Measurements from ENCODE around the gene TMEM86B.
"Not testable (repeated sequence)": the region's sequence is repeated elsewhere in the genome, so short reads cannot be mapped to it uniquely, and the experiment has no call there.

Gene TMEM86B

GRCh38 chr19:55241935-55242464, 13.4 kb upstream of the TMEM86B start:
- DNase-seq (ENCODE audit: low read depth): no peak

- DNase-seq (ENCODE audit: low read depth): no peak
These were observed 12.8 kb upstream of the TMEM86B start for GRCh38 chr19:55241143-55241934.

GRCh38 chr19:55240713-55241020, 12.1 kb upstream of the TMEM86B start:
- no peak for DNase-seq (ENCODE audit: low read depth)

GRCh38 chr19:55239004-55239403, 10.4 kb upstream of the TMEM86B start:
- DNase-seq (ENCODE audit: low read depth): no peak

- DNase-seq (ENCODE audit: low read depth): no peak
These were observed 9.5 kb upstream of the TMEM86B start for GRCh38 chr19:55238030-55238429.

- DNase-seq (ENCODE audit: low read depth): no peak
These were observed 4.4 kb upstream of the TMEM86B start for GRCh38 chr19:55232986-55233385.

GRCh38 chr19:55232286-55232602, 3.7 kb upstream of the TMEM86B start:
- DNase-seq (ENCODE audit: low read depth): no peak

GRCh38 chr19:55231391-55232285, 3.1 kb upstream of the TMEM86B start:
- DNase-seq (ENCODE audit: low read depth): no peak

GRCh38 chr19:55230780-55231179, 2.2 kb upstream of the TMEM86B start:
- DNase-seq (ENCODE audit: low read depth): no peak

- DNase-seq (ENCODE audit: low read depth): no peak
These were observed 1.8 kb upstream of the TMEM86B start for GRCh38 chr19:55230329-55230728.

- no peak for DNase-seq (ENCODE audit: low read depth)
These were observed 1.2 kb upstream of the TMEM86B start for GRCh38 chr19:55229789-55230182.

GRCh38 chr19:55229145-55229788, 704 bp upstream of the TMEM86B start:
- DNase-seq (ENCODE audit: low read depth): no peak

GRCh38 chr19:55228015-55228391, 560 bp downstream of the TMEM86B start:
- DNase-seq (ENCODE audit: low read depth): no peak

GRCh38 chr19:55227241-55228014, 1.1 kb downstream of the TMEM86B start:
- DNase-seq (ENCODE audit: low read depth): no peak

- DNase-seq (ENCODE audit: low read depth): no peak
These were observed 1.8 kb downstream of the TMEM86B start for GRCh38 chr19:55226788-55227187.

- DNase-seq (ENCODE audit: low read depth): no peak
These were observed 2.3 kb downstream of the TMEM86B start for GRCh38 chr19:55226273-55226672.

- DNase-seq (ENCODE audit: low read depth): no peak
These were observed 3.1 kb downstream of the TMEM86B start for GRCh38 chr19:55225415-55225958.

- DNase-seq (ENCODE audit: low read depth): not testable (repeated sequence)
These were observed 3.7 kb downstream of the TMEM86B start for GRCh38 chr19:55224679-55225414.

GRCh38 chr19:55224038-55224665, 4.4 kb downstream of the TMEM86B start:
- DNase-seq (ENCODE audit: low read depth): no peak

GRCh38 chr19:55223291-55224037, 5.1 kb downstream of the TMEM86B start:
- DNase-seq (ENCODE audit: low read depth): no peak
